HG03457 (cell line): ENCODE data around the gene TSPAN4.

ENCODE experiments used
- ATAC-seq: cut with Tn5 transposase; IDR thresholded peaks from one replicate; pipeline ENCODE4 v1.9.1; 2021; ENCODE audit warnings: moderate number of reproducible peaks; ENCODE audit not compliant: unreplicated experiment

The TSPAN4 gene

GRCh38 chr11:833114-833791 lies 9.4 kb upstream of the TSPAN4 start:
- ATAC-seq = no peak

- no peak for ATAC-seq
Measured at GRCh38 chr11:833849-834311, 8.8 kb upstream of the TSPAN4 start.

GRCh38 chr11:834371-835316 lies 8.0 kb upstream of the TSPAN4 start:
- ATAC-seq = no peak

- no peak for ATAC-seq
Measured at GRCh38 chr11:836274-836673, 6.4 kb upstream of the TSPAN4 start.

- no peak for ATAC-seq
Measured at GRCh38 chr11:836700-837099, 6.0 kb upstream of the TSPAN4 start.

- no peak for ATAC-seq
Measured at GRCh38 chr11:837189-837989, 5.3 kb upstream of the TSPAN4 start.

- no peak for ATAC-seq
Measured at GRCh38 chr11:837990-838307, 4.7 kb upstream of the TSPAN4 start.

- no peak for ATAC-seq
Measured at GRCh38 chr11:838441-839279, 4.0 kb upstream of the TSPAN4 start.

GRCh38 chr11:839280-839623 lies 3.4 kb upstream of the TSPAN4 start:
- ATAC-seq = no peak

- no peak for ATAC-seq
Measured at GRCh38 chr11:839875-840617, 2.6 kb upstream of the TSPAN4 start.

- no peak for ATAC-seq
Measured at GRCh38 chr11:841981-842369, 677 bp upstream of the TSPAN4 start.

- ATAC-seq = no peak
Measured at GRCh38 chr11:843086-843734, 558 bp downstream of the TSPAN4 start.

- no peak for ATAC-seq
Measured at GRCh38 chr11:843818-844692, 1.4 kb downstream of the TSPAN4 start.

- ATAC-seq = no peak
Measured at GRCh38 chr11:844693-845644, 2.3 kb downstream of the TSPAN4 start.

- ATAC-seq = no peak
Measured at GRCh38 chr11:845872-846495, 3.3 kb downstream of the TSPAN4 start.

- ATAC-seq = no peak
Measured at GRCh38 chr11:846496-847098, 3.9 kb downstream of the TSPAN4 start.

- no peak for ATAC-seq
Measured at GRCh38 chr11:847876-848275, 5.2 kb downstream of the TSPAN4 start.
